Omental fat pad (tissue), 4 donors: Measurements from ENCODE around the gene ANAPC10. TPM values are rescaled to one million over a fixed set of nuclear protein-coding genes. Genes with fewer than 3 reads are reported as not detected.
"Not testable (repeated sequence)": the region's sequence is repeated elsewhere in the genome, so short reads cannot be mapped to it uniquely, and the experiment has no call there.

Experiments used
- ATAC-seq: fragments of 150-250 bp; one replicate; pipeline ENCODE4 v1.9.1; 2016; ENCODE audit warnings: mild to moderate bottlenecking, moderate library complexity; ENCODE audit not compliant: low FRiP score
- DNase-seq: peaks from one replicate; pipeline ENCODE4 v3.0.0-alpha.2; 2019; ENCODE audit warnings: low spot score
- CTCF ChIP-seq, 3 donors: fragments of 450-650 bp; IDR thresholded peaks; one replicate each; pipeline ENCODE4 v1.5.1; 2016 to 2017; ENCODE audit warnings: antibody characterized with exemption in 3 of 3, mild to moderate bottlenecking in 3 of 3, moderate library complexity in 2 of 3
- total RNA-seq, 4 donors: library from RNA; depleted of rRNA; stranded (reverse); fragments of >200 nt; gene quantifications; one replicate each; pipeline ENCODE4 v1.1.0, GENCODE V29; 2016

The ANAPC10 gene
- total RNA-seq, 4 donors from 2014 or later: 19.2 to 44.6 (median 21.9) TPM

DNA sequence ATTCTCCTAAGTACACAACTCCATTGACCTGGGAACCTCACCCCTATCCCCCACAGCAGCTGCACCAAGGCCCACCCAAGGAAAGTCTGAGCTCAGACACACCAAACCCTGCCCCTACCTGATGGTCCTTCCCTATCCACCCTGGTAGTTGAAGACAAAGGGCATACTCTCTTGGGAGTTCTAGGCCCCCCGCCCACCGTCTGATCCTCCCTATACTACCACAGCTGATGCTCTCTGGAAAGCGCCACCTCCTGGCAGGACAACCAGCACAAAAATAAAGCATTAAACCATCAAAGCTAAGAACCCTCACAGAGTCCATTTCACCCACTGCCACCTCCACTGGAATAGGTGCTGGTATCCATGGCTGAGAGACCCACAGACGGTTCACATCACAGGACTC lies 83.6 kb downstream of the ANAPC10 start:
- DNase-seq: no peak
- no peak for ATAC-seq
- no peak for TF ChIP-seq CTCF (IDR thresholded peaks at IDR 0.05)

DNA sequence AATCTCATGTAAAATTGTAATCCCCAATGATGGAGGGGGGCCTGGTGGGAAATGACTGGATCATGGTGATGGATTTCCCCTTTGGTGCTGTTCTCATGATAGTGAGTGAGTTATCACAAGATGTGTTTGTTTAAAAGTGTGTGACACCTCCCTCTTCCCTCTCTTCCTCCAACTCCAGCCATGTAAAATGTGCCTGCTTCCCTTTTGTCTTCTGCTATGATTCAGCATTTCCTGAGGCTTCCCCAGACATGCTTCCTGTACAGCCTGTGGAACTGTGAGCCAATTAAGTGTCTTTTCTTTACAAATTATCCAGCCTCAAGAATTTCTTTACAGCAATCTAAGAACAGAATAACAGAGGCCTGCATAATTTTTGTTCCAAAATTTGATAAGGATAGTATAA lies 85.2 kb downstream of the ANAPC10 start:
- TF ChIP-seq CTCF (IDR thresholded peaks at IDR 0.05): no peak
- ATAC-seq: no peak
- DNase-seq: no peak

DNA sequence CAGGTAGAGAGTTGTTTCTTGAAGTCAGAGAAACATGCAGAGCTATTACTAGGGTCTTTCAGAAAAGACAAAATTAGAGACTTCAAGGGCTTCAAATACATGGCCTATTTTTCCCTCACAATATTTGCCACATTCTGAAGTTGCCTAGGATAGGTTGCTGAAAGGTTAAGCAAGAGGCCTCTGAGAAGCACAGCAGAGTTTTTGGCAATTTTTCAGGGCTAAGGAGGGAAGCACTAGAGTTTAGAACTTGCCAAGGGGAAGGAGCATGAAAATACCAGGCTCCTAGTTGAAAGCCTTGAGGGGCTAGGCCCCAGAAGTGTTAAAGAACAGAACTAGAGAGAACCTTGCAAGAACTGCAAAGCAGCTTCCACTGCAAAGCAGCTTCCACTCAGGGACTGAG lies 86.4 kb downstream of the ANAPC10 start:
- no peak for ATAC-seq
- no peak for DNase-seq
- no peak for TF ChIP-seq CTCF (IDR thresholded peaks at IDR 0.05)

DNA sequence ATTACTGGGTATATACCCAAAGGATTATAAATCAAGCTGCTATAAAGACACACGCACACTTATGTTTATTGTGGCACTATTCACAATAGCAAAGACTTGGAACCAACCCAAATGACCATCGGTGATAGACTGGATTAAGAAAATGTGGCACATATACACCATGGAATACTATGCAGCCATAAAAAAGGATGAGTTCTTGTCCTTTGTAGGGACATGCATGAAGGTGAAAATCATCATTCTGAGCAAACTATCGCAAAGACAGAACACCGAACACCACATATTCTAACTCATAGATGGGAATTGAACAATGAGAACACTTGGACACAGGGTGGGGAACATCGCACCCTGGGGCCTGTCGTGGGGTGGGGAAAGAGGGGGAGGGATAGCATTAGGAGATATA lies 87.7 kb downstream of the ANAPC10 start:
- ATAC-seq, DNase-seq: not testable (repeated sequence)

DNA sequence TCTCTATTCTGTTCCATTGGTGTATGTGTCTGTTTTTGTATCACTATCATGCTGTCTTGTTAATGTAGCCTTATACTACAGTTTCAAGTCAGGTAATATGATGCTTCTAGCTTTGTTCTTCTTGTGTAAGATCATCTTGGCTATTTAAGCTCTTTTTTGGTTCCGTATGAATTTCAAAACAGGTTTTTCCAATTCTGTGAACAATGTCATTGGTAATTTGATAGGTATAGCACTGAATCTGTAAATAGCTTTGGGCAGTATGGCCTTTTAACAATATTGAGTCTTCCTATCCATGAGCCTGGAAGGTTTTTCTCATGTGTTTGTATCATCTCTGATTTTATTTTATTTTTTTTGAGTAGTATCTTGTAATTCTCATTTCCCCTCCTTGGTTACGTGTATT lies 94.3 kb downstream of the ANAPC10 start:
- no peak for ATAC-seq
- no peak for TF ChIP-seq CTCF (IDR thresholded peaks at IDR 0.05)
- no peak for DNase-seq

- TF ChIP-seq CTCF (IDR thresholded peaks at IDR 0.05): no peak
- no peak for DNase-seq
- ATAC-seq: no peak
These were observed 96.4 kb downstream of the ANAPC10 start for GRCh38 chr4:145001635-145002034.

GRCh38 chr4:145000656-145001055 lies 97.3 kb downstream of the ANAPC10 start:
- not testable (repeated sequence) for ATAC-seq, DNase-seq

GRCh38 chr4:144989306-144989705 lies 108.7 kb downstream of the ANAPC10 start:
- ATAC-seq (no peak), DNase-seq (no peak)
- TF ChIP-seq CTCF (IDR thresholded peaks at IDR 0.05): no peak
